Embryonic facial prominence (tissue), 1 donor: ENCODE data around the gene FSTL1.

Source experiments
- DNase-seq: peaks from one replicate; pipeline ENCODE4 v3.0.0-alpha.2; 2016; ENCODE audit errors: extremely low spot score

Gene FSTL1, protein sequence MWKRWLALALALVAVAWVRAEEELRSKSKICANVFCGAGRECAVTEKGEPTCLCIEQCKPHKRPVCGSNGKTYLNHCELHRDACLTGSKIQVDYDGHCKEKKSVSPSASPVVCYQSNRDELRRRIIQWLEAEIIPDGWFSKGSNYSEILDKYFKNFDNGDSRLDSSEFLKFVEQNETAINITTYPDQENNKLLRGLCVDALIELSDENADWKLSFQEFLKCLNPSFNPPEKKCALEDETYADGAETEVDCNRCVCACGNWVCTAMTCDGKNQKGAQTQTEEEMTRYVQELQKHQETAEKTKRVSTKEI

DNA sequence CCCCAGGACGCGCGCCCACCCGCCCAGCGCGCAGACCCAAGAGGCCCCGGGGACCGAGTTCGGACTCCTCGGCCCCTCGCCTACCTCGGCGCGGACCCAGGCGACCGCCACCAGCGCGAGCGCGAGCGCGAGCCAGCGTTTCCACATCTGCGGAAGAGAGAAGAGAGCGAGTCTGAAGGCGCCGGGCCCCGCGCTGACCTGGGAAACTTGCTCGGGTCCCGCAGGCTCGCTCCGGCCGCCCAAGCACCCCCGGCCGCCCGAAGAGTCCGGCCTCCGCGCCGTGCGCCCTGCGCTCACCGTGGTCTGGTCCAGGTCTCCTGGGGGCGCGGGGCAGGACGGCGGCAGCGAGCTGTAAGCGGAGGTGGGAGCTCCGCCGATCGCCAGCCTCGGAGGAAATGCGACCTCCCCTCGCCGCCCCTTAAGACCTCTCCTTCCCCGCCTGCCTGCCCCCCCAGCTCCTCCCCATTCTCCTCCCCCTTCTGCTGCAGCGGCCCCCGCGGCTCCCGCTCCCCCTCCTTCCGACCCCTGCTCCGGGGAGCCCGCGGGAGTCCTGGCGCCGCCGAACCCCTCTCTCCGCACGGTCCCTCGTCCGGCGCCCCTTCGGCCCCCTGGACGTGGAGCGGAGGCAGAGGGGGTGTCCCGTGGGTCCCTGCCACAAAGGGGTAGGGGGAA is at the start of gene FSTL1:
TSS of gene FSTL1 (minus strand) at position 393 of the 672 bp plus-strand sequence. CDS start at position 147, 246 bp downstream.
- DNase-seq = peak; percentile 85

DNA sequence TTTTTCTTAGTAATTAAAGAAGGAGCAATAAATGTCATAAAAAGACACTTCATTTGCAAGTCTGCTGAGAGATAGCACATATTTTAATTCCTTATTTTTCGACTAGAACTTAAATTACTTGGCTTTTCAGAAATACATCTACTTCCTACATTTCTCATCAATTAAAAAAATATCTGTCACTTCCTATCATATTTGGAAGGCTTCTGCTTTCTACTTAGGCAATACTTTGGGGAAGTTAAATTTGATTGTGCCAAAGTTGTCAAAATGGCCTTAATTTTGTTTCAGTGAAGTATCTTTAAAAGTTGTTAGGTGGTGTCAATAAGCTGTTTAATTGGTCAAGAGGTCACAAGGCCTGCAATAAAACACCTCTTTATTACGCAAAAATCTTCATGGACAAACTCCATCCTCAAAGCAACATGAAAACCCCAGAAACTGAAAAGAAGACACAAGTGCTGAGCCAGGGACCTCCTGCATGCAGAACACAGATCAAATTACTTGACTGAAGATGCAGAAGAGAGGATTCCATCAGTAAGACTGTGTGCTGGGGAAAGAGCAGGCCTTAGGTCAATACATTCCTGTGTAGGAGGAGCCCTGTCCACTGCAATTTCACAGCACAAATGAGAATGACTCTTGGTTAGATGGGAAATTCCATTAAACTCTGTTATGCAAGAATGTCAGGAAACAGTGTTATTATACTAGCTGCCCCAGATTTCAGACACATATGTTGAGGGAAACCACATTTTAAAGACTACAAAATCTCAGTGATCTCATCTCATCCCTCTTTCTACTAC is 48.0 kb upstream of the FSTL1 start:
- DNase-seq = peak; percentile 28

DNA sequence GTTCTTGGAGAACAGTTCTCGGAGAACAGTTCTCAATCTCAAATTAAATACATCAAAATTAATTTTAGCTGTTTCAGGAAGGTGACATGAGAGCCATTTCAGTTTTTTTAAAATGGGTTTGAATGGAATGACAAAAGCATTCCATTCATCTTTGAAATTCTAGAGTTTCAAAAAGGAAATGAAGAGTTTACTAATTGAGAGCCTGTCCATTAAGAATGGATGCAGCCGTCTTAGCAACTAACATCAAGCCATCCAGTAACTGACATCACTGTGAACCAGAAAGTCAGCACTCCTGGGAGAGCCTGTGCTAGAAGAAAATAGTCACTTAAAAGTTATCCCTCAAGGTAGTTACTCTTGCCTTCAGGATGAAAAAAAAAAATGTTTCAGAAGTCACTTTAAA is 47.0 kb upstream of the FSTL1 start:
- no peak for DNase-seq

DNA sequence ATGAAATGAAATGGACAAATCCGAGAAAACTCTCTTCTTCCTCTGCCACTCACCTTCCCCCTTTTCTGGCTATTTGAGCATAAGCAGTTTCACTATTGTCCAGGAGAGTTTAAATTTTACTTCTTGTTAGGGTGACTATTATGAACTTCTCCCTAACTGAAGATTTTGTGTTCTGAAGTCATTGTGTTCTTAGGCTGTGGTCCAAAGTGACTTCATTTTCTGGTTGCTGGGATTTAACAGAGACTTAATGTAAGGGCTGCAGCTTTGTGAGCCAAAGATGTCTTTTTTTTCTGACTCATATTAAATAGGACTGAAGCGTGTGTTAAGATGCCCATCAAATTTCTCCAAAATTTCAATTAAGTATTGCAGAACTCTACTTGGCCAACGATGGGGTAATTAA is 46.5 kb upstream of the FSTL1 start:
- no peak for DNase-seq

DNA sequence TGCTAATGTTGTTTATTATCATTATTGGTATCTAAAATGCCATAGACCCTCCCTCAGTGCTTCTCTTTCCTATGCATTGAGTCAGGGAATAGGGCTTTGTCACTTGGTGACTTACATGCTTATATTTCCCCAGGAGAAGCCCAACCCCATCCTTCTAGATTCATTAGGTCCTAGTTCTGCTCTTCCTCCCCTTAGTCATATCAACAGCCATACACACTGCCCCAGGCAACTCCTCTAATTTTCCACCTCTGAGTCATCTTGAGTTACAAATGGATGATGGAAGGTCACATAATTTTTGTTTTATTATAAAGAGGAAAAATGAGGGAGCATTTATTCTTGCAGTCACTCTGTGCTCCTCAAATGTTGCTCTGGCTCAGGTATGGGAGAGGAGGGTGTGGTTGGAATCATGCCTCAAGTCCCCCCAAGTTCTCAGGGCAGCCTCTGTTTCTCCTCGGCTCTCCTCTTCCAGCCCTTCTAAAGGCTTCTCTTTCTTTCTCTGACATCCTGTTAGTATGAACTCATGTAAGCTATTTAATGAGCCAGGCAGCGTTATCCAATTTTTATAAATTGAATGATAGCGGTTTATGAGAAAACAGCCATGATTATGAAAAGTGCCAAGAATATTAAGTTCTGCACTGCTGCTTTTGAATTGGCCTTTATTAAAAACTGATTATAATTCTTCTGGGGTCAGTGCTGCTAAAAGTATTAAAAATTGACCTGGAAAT is 45.6 kb upstream of the FSTL1 start:
- no peak for DNase-seq

DNA sequence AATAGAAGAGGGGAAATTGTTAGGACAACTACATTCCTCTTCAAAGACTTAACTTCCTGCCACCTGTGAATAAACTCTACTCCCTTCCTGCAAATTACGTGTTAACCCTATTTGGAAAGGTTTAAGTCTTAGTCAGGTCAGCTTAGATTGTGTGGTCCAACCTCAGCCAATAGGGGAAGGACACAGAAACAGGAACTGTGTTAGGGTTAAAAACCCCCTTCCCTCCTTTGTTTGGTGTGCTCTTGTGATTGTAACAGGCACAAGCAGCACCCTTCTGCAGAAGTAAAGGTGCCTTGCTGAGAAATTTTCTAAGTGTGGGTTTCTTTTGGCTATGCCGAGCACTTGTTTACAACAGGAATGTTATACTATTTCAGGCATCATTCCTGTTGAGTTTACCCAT is 45.0 kb upstream of the FSTL1 start:
- no peak for DNase-seq

DNA sequence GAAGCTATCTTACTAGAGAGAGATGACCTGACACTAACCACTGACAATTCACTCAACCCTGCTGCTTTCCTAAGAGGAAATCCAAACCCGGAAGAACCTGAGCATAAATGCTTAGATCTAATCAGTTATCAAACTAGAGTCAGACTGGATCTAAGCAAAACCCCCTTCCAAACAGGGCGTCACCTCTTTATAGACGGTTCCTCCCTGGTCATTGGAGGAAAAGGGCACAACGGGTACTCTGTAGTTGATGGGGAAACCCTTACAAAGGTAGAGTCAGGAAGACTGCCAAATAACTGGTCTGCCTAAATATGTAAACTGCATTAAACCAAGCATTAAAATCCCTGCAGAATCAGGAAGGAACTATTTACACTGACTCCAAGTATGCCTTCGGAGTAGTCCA is 41.3 kb upstream of the FSTL1 start:
- DNase-seq = no peak

DNA sequence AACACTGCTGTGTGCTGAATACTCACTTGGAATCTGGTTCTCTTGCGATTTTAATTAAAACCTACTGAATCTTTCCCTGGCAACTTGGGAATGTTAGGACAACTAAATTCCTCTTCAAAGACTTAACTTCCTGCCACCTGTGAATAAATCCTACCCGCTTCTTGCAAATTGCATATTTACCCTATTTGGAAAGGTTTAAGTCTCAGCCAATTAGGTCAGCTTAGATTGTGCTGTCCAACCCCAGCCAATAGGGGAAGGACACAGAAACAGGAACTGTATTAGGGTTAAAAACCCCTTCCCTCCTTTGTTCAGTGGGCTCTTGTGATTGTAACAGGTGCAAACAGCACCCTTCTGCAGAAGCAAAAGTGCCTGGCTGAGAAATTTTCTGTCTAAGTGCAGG is 38.6 kb upstream of the FSTL1 start:
- DNase-seq = no peak

DNA sequence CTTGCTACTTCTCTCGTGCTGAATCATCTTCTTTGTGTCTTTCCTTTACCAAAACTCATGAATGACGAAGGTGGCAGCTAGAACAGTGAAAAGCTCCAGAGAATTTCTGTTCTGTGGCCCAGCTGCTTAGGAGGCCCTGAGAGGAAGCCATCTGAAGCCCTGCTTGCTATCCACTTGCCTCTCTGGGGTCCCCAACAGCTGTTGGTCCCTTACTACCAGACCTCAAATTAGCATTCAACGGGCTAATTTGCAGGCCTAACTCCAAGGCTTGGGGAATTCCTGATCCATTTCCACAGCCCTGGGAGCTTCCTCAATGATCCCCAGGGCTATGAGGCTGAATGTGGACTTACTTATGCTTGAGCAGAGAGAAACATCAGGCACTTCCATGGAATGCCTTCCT is 37.5 kb upstream of the FSTL1 start:
- DNase-seq = no peak

DNA sequence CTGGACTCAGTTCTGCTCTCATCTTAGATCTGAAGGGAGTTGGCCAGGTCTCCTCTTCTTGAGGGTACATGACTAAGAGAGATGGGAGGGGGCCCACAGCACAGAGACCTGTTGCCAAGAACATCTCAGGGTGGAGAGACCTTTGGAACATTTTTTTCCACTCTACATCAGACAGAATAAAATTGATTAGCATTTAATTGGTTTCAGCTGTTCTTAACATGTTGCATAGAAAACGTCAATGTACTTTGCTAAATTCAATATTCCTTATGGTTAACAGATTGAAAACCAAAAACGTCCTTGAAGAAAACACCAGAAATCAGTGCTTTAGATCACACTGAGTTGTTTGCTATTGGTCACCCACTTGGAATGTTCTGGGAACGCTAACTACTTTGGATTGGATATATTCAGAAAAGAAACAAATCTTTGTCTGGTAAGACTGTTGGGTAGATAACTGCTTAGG is 36.4 kb upstream of the FSTL1 start:
- DNase-seq = peak; percentile 78

DNA sequence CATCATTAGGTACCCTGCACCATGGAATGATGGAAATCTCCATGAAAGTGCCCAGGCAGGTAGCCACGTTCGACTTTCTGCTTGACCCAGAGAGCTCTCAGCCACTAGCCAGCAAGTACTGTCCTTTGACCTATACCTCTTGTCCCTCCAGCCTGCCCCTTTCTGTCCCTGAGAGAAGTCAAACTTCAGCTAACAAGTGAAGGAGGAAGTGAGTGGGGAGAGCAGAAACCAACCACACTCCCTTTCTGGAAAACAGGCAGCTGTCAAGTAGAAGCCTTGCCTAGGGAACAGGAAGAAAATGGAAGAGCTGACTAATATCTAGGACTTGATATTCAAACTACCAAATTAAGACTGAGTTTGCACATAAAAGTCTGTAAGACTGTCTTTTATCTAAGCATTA is 30.3 kb upstream of the FSTL1 start:
- DNase-seq = no peak

DNA sequence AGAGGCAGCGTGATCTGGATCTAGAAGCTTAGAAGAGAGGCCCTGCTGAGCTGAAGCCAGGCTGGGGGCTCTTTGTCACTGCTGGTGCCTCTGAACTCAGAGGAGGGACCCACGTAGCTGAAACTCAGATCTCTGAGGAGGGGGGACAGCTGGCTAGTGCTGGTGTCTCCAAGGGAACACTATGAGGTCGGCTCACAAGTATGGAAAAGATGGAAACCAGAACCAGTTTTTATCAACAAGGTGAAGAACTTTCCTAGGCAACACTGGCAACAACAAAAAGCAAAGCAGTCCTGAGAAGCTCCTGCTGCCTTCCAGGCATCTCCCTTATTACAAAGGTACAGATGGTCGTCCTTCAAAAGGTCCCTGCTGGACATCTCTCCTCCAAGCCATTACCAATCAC is 27.0 kb upstream of the FSTL1 start:
- DNase-seq = no peak

DNA sequence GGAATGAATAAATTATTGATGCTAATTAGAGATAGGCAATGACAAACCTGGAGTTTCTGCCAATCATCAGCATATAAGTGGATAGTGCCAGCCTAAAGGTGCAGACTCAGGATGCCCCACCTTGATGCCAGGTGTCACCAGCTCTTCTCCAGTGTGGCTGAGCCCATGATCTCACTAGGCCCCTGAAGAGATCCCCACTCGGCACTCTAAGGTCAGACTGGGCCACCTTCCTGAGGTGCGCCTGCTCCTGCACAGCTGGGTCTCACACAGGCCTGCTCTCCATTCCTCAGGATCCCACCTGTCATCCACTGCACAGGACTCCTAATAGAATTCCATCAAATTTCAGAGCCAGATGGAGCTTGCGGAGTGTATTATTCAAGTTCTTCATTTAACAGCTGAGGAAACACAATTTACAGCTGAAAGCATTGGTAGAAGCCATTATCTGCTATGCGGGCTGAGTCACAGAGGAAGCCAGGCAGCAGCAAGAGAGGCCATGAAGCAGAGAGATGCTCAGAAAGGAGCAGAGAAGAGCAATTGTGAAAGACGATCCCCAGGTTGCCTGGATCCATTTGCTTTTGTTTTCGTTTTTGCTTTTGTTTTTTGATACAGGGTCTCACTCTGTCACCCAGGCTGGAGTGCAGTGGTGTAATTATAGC is 25.1 kb upstream of the FSTL1 start:
- no peak for DNase-seq

DNA sequence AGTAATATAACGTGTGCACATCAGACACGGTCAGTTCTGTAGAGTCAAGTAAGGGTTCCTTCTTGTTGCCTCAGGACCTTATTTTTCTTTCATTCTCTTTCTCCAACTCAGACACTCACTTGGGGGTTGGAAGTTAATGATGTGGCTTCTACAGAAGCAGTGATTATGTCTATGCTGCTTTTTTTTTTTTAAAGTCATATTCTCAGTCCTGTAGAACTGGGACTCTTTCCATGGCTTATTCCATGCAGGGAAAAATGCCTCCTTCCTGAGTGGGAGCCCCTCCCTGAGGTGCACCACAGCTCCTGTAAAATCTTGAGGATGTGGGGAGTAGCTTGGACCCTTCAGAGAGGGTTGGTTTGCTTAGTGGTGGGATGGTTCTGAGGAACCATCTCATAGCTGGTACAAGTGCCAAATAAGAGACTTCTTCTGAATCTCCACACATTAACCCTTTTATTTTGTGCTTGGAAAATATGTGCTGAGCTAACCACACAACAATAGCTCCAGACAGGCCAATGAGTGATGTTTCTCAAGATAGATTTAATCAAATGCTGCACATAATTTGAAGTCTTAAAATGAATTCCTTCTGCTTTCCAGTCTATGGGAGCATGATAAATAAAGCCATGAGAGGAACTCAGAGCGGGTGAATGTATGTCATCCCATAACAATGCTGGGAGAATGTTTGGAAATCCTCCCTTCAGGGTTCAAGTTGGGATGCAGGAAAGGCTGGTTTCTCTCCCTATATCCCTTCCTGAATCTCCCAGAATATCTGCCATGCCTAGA is 23.3 kb upstream of the FSTL1 start:
- no peak for DNase-seq

DNA sequence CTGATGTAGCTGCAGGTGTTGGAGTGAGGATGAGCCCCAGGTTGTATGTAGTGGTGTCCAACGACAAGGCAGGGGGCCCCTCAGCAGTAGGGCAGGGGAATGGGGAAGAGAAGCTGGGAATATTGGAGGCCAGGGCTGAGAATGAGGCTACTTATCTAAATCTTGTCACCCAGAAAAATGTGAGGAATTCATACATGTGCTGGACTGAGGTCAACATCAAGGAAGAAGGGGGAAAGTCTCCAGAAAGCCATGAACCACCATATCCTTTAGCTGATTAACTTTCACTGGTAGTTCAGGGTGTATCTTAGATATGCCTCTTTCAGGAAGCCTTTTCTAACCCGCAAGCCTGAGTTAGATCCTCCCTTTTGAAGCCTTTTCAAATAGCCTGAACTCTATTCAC is 22.6 kb upstream of the FSTL1 start:
- DNase-seq = no peak

DNA sequence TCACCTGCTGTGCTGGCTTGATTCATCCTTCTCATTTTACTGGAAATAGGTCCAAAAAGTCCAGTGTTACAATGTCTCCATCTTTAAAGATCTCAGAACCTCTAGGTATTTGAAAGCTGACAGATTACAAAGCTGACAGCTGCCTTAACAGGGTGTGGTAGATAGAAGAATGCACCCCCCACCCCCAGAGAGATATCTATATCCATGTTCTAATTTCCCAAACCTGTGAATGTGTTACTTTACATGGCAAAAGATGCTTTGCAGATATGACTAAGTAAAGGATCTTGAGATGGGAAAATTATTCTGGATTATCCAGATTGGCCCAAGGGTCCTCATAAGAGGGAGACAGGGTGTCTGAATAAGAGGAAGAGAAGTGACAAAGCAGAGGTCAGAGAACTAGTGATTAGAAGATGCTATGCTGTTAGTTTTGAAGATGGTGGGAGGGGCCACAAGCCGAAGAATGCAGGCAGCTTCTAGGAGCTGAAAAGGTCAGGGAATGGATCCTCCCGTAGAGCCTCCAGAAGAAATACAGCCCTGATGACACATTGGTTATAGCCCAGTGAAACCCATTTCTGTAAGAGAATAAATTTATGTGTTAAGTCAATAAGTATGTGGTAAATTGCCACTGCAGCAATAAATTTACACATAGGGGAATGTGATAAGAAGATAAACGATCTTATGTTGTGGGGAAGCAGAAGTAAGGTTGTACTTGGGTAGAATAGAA is 21.5 kb upstream of the FSTL1 start:
- DNase-seq = no peak

DNA sequence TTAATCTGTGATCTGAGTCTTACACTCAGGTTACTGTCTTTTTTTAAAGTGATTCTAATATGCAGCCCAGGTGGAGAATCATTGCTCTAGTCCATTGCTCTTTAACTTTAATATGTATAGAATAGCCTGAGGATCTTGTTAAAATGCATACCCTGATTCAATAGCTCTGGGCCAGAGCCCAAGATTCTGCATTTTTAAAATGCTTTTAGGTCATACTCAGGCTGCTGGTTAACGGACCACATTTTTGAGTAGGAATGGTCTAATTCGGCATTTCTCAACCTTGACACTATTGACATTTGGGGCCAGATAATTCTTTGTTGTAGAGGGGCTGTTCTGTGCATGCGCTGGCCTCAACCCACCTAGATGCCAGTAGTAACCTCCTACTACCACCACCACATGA is 20.9 kb upstream of the FSTL1 start:
- no peak for DNase-seq

DNA sequence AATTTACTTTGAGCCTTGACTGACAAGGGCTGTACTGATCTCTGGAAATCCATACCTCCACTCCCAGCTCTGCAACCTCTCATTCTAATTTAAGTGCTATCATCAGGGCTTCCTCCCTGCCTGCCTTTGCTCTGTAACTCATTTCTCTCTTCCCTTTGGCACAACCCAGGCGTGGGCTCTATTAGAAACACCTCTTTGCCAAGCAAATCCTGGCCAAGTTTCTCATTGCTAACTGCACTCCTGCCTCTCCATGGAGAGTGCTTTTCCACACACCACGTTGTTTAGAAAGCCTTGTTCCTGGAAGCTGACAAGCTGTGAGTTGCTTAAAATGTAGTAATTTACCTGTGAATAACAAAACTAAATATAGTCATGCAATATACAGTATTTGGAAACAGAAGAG is 20.1 kb upstream of the FSTL1 start:
- DNase-seq = no peak

DNA sequence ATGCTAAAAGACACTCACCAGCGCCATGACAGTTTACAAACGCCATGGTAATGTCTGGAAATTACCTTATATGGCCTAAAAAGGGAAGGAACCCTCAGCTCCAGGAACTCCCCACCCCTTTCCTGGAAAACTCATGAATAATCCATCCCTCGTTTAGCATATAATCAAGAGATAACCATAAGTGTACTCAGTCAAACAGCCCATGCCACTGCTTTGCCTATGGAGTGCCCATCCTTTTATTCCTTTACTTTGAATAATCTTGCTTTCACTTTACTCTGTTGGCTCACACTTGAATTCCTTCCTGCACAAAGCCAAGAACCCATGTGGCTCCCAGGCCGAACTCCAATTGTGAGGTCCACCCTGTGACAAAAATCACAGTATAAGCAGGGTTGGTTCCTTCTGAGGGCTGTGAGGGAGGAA is 19.1 kb upstream of the FSTL1 start:
- DNase-seq = no peak

DNA sequence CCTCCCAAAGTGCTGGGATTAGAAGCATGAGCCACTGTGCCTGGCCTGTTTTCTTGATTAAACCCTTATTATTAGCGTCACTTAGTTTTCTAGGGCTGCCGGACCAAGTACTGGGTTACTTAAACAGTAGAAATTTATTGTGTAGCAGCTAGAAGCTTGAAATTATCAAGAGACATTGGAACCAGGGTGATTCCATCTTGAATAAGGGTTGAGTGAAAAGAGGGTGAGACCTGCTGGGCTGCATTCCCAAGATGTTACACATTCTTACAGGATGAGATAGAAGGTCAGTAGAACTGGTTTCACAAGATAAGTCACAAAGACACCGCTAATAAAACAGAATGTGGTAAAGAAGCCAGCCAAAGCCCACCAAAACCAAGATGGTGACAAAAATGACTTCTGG is 18.6 kb upstream of the FSTL1 start:
- no peak for DNase-seq
